Caco-2 (cell line): Measurements from ENCODE around the gene FRY. TPM values are rescaled to one million over a fixed set of nuclear protein-coding genes. Genes with fewer than 3 reads are reported as not detected.

ENCODE experiments used
- BruUV-seq: library from RNA; stranded (reverse); fragments of 400-500 nt; replicated peaks from 2 replicates; lab custom pipeline; 2021; lab: Mats Ljungman, UMichigan
- CTCF ChIA-PET: fragments of 300-600 bp; sonication (Branson Sonifier 250); formaldehyde crosslinking; loops from one replicate; lab custom pipeline; 2022; ENCODE audit warnings: antibody characterized with exemption; lab: Charles Lee
- POLR2A ChIA-PET: fragments of 300-600 bp; sonication (Branson Sonifier 250); formaldehyde crosslinking; loops from one replicate; lab custom pipeline; 2022; ENCODE audit warnings: antibody characterized with exemption; lab: Charles Lee
- DNase-seq, 2 experiments: peaks; one replicate each; pipeline versions ENCODE4 v3.0.0 to v3.0.0-alpha.2; 2020 to 2022
- H3K27me3 ChIP-seq: replicated peaks from 2 replicates; pipeline ENCODE4 v1.6.0; 2011; ENCODE audit warnings: low read length; ENCODE audit not compliant: control insufficient read depth, insufficient read depth
- H3K36me3 ChIP-seq: 2 replicates; pipeline ENCODE4 v1.5.1; 2011; ENCODE audit warnings: low read length; ENCODE audit not compliant: control insufficient read depth, insufficient read depth
- H3K4me1 ChIP-seq: fragments of 250-450 bp; sonication (Bioruptor Pico); 2 replicates; pipeline ENCODE4 v1.5.1; 2020; ENCODE audit warnings: mild to moderate bottlenecking
- H3K4me3 ChIP-seq: 2 replicates; pipeline ENCODE4 v1.5.1; 2011; ENCODE audit warnings: low read depth, mild to moderate bottlenecking, control low read depth, low read length
- H3K9me3 ChIP-seq: fragments of 250-450 bp; sonication (Bioruptor Pico); 2 replicates; pipeline ENCODE4 v1.5.1; 2020; ENCODE audit warnings: mild to moderate bottlenecking, moderate library complexity
- H3K27ac Mint-ChIP-seq: one replicate; pipeline ENCODE4 v1.8.0; 2022; ENCODE audit warnings: mixed read lengths; ENCODE audit not compliant: unreplicated experiment
- H3K27me3 Mint-ChIP-seq: one replicate; pipeline ENCODE4 v1.8.0; 2022; ENCODE audit warnings: mixed read lengths; ENCODE audit not compliant: insufficient read depth, unreplicated experiment
- H3K36me3 Mint-ChIP-seq: one replicate; pipeline ENCODE4 v1.8.0; 2022; ENCODE audit warnings: mild to moderate bottlenecking, mixed read lengths; ENCODE audit not compliant: insufficient read depth, unreplicated experiment
- H3K4me1 Mint-ChIP-seq: one replicate; pipeline ENCODE4 v1.8.0; 2022; ENCODE audit warnings: low read depth, mixed read lengths; ENCODE audit not compliant: unreplicated experiment
- H3K4me3 Mint-ChIP-seq: one replicate; pipeline ENCODE4 v1.8.0; 2022; ENCODE audit warnings: mild to moderate bottlenecking, moderate library complexity, mixed read lengths; ENCODE audit not compliant: unreplicated experiment
- H3K9me3 Mint-ChIP-seq: one replicate; pipeline ENCODE4 v1.8.0; 2022; ENCODE audit warnings: mixed read lengths; ENCODE audit not compliant: unreplicated experiment
- intact Hi-C: fragments of 100-400 bp; cut with micrococcal nuclease; formaldehyde crosslinking; loops from one replicate; pipeline ENCODE4 v1.10.0; 2022; ENCODE audit not compliant: unreplicated experiment
- total RNA-seq: library from RNA; stranded (reverse); gene quantifications from 2 replicates; pipeline ENCODE4 v1.2.3, GENCODE V29; 2022
- TF ChIP-seq, protein P1 (sequence below), 2 experiments: fragments of 200-600 bp in 1 of 2; IDR thresholded peaks; 1 replicate in 1 of 2; 2 replicates in 1 of 2; pipeline versions ENCODE4 v1.5.1 to v1.8.0; 2011 to 2022; ENCODE audit warnings: antibody characterized with exemption in 1 of 2, control low read depth in 1 of 2, inconsistent platforms in 1 of 2, low read depth in 1 of 2, low read length in 1 of 2, mild to moderate bottlenecking in 1 of 2, moderate library complexity in 1 of 2; ENCODE audit not compliant: insufficient read depth in 1 of 2, severe bottlenecking in 1 of 2, unreplicated experiment in 1 of 2

FRY gene
- total RNA-seq, 1 experiment from 2014 or later = 118 TPM

DNA sequence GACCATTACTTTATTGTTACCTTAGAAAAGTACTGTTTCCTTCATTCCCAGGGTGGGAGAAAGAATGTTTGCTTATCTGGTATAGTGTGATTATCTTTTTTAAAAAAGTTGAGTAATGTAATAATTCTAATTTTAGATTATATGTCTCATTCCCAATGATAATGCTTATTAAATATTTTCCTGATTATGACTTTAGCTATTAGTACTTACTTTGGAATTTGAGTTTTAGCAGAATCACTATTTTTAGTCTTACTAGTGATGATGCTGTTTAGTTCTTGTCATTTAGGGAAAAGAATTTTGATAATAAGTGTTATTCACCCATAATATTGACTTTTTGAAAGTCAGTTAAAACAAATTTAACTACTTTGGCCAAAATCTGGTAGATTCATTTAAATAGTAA is 95.2 kb downstream of the FRY start:
- ChIA-PET CTCF (no interaction called here), POLR2A (no interaction called here)
- Histone ChIP-seq H3K9me3 (no peaks in the 10 kb centered on the region), H3K4me1 (no peaks in the 10 kb centered on the region), H3K4me3 (no peak overlapping the region), H3K27me3 (no peaks in the 10 kb centered on the region), H3K36me3 (no peaks in the 10 kb centered on the region)
- no peak for DNase-seq
- BruUV-seq = no TSS peak
- TF ChIP-seq, protein P1, sequence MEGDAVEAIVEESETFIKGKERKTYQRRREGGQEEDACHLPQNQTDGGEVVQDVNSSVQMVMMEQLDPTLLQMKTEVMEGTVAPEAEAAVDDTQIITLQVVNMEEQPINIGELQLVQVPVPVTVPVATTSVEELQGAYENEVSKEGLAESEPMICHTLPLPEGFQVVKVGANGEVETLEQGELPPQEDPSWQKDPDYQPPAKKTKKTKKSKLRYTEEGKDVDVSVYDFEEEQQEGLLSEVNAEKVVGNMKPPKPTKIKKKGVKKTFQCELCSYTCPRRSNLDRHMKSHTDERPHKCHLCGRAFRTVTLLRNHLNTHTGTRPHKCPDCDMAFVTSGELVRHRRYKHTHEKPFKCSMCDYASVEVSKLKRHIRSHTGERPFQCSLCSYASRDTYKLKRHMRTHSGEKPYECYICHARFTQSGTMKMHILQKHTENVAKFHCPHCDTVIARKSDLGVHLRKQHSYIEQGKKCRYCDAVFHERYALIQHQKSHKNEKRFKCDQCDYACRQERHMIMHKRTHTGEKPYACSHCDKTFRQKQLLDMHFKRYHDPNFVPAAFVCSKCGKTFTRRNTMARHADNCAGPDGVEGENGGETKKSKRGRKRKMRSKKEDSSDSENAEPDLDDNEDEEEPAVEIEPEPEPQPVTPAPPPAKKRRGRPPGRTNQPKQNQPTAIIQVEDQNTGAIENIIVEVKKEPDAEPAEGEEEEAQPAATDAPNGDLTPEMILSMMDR (IDR thresholded peaks at IDR 0.05; ENCODE audit: insufficient read depth in 1 of 2, low read depth in 1 of 2, low read length in 1 of 2, severe bottlenecking in 1 of 2, unreplicated experiment in 1 of 2) = no peak
- H3K27ac Mint-ChIP-seq = no peak overlapping the region
- intact Hi-C loops = no loop called here
- no peaks in the 10 kb centered on the region for H3K36me3 Mint-ChIP-seq
- H3K4me1 Mint-ChIP-seq = no peaks in the 10 kb centered on the region
- H3K9me3 Mint-ChIP-seq = peaks cover 16% of the 10 kb centered on the region
- no peaks in the 10 kb centered on the region for H3K27me3 Mint-ChIP-seq
- no peak overlapping the region for H3K4me3 Mint-ChIP-seq

DNA sequence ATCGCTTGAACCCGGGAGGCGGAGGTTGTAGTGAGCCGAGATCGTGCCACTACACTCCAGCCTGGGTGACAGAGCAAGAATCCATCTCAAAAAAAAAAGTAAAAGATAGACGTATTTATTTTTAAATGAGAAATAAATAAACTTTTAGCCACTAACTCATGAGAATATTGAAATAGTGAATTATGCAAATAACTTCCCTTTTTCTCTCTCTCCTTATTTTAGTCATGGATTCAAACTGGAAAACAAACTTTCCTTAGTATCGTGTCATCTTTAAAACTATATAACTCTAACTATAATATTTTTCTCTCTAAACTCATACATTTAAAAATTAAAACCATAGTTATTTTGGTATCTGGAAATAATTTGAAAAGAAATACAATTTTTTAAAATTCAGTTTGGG is 96.1 kb downstream of the FRY start:
- Mint-ChIP-seq H3K36me3 (no peaks in the 10 kb centered on the region), H3K27ac (no peak overlapping the region), H3K9me3 (peaks cover 7% of the 10 kb centered on the region), H3K4me3 (no peak overlapping the region), H3K27me3 (no peaks in the 10 kb centered on the region), H3K4me1 (no peaks in the 10 kb centered on the region)
- Histone ChIP-seq H3K4me1 (no peaks in the 10 kb centered on the region), H3K4me3 (no peak overlapping the region), H3K36me3 (no peaks in the 10 kb centered on the region), H3K9me3 (no peaks in the 10 kb centered on the region), H3K27me3 (no peaks in the 10 kb centered on the region)
- POLR2A ChIA-PET = no interaction called here
- no peak for DNase-seq
- intact Hi-C loops = no loop called here
- no TSS peak for BruUV-seq
- CTCF ChIA-PET = no interaction called here
- TF ChIP-seq, protein P1 (IDR thresholded peaks at IDR 0.05; ENCODE audit: insufficient read depth in 1 of 2, low read depth in 1 of 2, low read length in 1 of 2, severe bottlenecking in 1 of 2, unreplicated experiment in 1 of 2) = no peak

DNA sequence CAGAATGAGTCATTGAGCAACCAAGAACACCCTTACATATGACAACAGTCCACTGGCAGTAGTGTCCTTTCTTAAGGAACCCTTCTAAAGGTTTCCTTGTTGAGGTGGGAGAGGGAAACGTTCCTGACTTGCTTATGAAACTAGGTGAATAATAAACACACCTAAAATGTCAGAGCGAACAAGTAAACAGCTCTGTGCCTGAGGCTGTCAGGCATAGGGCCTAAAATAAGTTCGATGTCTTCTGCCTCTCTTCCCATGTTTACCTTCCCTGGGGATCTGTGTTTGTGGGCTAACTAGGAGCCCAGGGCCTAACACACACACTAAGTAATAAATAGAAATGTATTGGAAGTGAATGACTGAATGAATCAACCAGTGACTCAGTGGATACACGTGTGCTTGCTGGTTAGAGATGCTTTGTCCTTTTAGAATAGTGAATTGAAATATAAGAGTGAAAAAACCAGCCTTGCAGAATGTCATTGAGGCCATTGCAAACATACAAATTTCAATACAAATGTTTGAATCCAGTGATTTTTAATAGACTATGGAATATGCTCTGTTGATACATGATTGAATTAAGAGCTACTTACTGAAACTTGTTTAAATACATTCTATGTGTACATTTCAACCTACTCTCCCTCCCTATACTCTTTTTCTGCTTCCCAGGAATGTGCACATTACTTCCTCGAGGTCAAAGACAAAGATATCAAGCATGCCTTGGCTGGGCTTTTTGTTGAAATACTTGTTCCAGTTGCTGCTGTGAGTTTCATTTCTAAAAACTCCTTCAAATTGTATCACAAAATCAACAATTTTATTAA is 102.9 kb downstream of the FRY start:
- DNase-seq = no peak
- H3K4me3 Mint-ChIP-seq = no peak overlapping the region
- no peaks in the 10 kb centered on the region for H3K36me3 Mint-ChIP-seq
- Histone ChIP-seq H3K36me3 (no peaks in the 10 kb centered on the region), H3K27me3 (no peaks in the 10 kb centered on the region), H3K4me3 (no peak overlapping the region), H3K4me1 (peaks cover 31% of the 10 kb centered on the region), H3K9me3 (no peaks in the 10 kb centered on the region)
- no peaks in the 10 kb centered on the region for H3K9me3 Mint-ChIP-seq
- TF ChIP-seq, protein P1 (IDR thresholded peaks at IDR 0.05; ENCODE audit: insufficient read depth in 1 of 2, low read depth in 1 of 2, low read length in 1 of 2, severe bottlenecking in 1 of 2, unreplicated experiment in 1 of 2) = no peak
- H3K27me3 Mint-ChIP-seq = no peaks in the 10 kb centered on the region
- intact Hi-C loops = no loop called here
- H3K4me1 Mint-ChIP-seq = peaks cover 29% of the 10 kb centered on the region
- CTCF ChIA-PET = no interaction called here
- BruUV-seq = no TSS peak
- POLR2A ChIA-PET = no interaction called here
- no peak overlapping the region for H3K27ac Mint-ChIP-seq
